GM21529 (cell line): ENCODE measurements around the gene EEF1AKMT2.
A peak's percentile ranks its signal among the peaks of the same experiment; 100 is the strongest.

Source experiments
- ATAC-seq: cut with Tn5 transposase; IDR thresholded peaks from one replicate; pipeline ENCODE4 v1.9.1; 2021; ENCODE audit not compliant: unreplicated experiment

EEF1AKMT2 gene

DNA sequence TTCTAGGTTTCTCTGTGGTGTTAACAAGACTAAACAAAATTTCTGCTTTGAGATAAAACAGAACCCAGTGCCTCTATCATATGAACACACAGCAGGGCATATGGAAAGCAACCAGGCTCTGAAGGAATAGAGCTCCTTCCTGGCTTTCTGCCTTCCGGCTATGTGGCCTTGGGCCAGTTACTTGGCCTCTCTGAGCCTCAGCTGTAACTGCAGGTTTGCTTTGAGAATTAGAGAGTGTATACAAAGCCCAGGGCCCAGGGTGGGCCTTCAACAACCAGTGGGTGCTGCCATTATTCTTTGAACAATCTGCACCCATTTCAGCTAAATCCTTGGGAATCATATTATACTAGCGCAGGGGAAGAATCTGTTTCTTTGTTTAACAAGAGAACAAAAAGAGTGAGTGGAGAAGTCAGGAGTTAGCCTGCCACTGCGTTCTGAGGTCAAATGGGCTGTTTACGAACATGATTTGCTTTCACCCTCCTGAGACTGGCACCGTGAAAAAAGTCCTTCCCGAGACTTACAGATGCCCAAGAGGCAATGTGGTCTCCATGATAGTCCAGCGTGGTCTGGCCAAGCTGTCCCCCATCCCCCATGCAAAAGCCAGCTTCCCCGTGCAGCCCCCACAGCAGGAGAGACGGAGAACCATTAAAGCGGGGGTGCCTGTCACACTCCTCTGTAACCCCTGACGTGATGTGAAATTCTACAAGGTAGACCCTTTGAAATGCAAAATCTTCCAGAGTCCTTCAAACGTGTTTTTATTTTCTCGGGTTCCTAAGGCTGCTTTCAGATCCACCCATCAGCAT is 52.4 kb downstream of the EEF1AKMT2 start:
- ATAC-seq, result no peak

- ATAC-seq, result no peak
Observed at GRCh38 chr10:124738441-124738840, 53.2 kb downstream of the EEF1AKMT2 start.

GRCh38 chr10:124737708-124738107 is 54.0 kb downstream of the EEF1AKMT2 start:
- no peak for ATAC-seq

DNA sequence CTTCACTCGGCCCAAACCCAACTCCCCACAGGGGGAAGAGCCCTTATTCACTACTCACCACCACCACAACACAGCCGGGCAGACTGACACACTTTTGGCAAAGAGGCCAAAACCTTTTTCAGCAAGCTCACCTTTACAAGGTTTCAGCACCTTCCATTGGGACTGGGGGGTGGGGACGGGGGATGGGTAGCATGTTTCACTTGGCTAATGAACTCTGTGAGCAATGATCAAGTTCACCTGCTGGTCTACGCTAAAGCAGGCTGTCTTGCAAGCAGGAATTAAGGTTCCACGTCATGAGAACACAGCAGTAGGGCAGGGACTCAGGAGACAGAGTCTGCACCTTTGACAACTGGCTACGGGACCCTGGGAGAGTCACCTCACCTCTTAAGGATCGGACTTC is 54.5 kb downstream of the EEF1AKMT2 start:
- ATAC-seq, result no peak

- no peak for ATAC-seq
Observed at GRCh38 chr10:124736491-124737136, 55.1 kb downstream of the EEF1AKMT2 start.

- no peak for ATAC-seq
Observed at GRCh38 chr10:124735491-124736286, 56.0 kb downstream of the EEF1AKMT2 start.

DNA sequence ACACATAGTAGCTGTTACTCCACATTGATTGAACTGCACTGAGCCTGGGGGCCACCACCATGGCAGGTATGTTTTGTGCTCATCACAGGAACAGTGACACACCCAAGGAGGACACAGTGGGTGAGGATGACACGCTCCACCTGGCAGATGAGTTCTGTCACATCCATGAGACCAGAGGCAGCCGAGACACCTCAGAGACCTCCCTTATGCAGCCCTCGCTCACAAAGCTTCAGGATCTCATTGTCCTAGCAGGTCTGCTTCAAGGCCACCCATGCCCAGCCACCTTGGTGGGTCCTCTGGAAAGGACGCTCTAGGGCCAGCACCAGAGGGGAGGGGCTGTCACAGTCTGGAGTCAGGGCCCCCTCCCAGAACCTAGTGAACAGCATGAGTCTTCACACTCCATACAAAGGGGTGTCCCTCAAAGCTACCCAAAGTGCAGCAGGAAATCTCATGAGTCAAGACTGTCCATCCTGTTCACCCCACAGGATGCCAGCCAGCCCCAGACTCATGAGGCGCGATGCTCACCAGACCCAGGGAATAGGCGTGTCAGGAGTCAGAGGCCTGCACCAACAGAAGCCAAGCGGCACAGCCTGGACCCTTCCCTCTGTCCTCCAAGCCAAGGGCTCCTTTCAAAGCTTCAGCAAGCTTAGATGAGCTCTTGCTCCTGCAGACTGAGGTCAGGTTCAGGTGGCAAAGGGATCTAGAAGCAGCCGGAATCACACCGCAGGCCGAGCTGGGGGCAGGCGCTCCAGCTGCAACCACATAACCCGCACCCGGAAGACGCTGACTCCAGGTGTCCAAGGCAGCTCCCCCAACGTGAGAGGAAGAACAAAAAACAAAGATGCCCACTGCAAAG is 57.1 kb downstream of the EEF1AKMT2 start:
- ATAC-seq, result no peak

DNA sequence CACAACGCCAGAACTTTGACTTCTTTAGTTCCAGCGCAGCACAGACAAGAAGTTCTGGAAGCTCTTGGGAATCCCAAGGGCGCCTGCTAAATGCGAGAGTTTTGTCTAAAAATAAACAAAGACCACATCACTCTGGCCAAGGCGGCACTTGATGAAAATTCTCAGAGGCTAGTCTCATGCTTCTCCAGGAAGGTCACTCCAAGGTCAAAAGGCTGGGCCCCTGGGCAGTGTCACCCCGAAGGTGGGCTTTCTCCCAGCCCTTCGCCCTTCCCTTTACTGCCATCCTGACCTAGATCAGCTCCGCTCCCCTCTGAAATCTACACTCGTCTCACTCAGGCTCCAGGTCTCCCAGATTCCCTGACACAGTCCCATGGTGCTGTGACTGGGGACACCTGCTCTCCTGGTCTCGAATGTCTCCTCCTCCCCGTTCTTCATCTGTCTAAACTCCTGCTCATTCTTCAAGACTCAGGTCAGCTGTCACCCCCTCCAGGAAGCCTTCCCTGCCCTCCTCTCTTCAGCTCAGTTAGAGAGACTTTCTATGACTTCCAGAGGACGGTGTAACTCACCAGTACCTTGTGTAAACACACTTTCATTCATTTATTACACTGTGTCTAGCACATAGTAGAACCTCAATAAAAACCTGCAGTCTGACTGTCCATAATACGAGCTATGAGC is 58.0 kb downstream of the EEF1AKMT2 start:
- no peak for ATAC-seq

DNA sequence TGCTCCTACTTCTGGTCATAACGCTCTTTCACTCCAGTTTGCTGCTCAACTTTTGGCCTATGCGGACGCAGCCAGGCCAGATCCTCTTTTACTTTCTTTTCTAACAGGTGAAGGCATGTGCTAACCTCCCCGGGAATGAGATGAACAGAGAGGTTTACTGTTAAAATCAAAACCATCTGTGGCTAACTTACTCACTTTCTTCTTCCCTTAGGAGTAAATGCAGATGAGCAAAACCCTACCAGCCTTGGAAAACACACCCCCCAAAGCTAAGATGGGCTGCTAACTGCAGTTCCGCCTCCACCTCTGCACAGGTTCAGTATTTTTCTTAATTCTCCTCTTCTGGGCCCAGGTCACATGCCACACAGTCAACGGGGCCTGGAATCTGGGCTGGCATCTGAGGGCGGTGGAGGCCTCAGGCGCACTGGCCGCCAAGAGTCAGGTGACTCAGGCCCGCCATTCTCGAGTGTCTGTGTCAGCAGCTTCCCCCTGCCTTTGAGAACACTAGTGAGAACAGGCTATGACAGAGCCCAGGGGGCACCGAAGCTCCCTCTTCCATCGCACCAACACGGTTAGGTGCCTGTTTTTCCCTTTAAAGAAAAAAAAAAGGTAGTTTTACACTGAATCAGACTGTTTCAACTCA is 58.6 kb downstream of the EEF1AKMT2 start:
- ATAC-seq, result peak; percentile 67

DNA sequence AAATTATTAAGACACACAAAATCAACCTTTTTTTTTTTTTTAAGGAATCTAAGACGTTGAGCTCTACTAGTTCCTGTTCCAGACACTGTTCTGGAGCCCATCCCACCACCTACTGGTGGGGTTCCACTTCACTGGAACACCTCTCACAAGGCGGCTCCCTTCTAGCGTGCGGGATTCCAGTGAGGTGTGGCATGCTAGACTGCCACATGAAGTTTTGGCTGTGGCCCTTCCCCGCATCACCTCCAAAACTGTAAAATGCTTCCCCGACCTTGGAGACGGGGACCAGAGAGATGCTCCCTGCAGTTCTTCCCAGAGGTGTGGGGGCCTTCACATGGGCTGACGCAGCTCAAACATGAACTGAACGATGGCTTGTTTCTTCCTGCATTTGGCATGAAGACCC is 60.1 kb downstream of the EEF1AKMT2 start:
- ATAC-seq, result no peak

- no peak for ATAC-seq
Observed at GRCh38 chr10:124730790-124731189, 60.9 kb downstream of the EEF1AKMT2 start.

- no peak for ATAC-seq
Observed at GRCh38 chr10:124728830-124729661, 62.6 kb downstream of the EEF1AKMT2 start.

DNA sequence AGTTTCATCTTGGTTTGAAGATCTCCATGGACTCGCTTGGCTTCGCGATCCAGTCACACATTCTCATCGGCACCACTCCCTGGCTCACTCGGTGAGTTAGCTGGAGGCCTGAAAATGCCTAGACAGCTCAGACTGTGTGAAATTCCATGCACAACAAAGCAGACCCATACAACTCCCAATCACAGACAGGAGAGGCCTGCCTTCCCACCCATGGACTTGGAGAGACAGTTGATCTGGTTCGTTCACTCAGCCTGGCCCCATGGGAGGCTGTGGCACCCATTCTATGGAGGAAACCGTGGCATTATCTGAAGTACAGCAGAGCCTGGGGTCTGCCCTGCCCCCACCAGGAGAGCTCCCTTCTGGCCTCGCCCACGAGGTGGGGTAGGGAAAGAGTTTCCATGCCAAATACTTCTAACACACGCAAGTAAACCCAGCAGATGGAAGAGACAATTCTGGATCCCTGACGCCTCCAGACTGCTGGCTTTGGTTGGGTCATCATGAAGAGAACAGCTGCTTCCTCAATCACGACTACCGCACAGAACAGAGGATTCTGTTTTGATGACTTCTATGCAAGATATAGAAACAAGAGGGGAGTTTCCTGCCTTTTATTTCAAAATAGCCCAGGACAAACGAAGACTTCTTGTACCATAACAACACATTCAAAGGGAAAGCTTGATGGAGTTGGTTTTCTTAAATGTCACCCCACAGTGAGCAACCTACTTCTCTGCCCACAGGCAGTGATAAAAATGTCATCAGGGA is 63.4 kb downstream of the EEF1AKMT2 start:
- ATAC-seq, result no peak

DNA sequence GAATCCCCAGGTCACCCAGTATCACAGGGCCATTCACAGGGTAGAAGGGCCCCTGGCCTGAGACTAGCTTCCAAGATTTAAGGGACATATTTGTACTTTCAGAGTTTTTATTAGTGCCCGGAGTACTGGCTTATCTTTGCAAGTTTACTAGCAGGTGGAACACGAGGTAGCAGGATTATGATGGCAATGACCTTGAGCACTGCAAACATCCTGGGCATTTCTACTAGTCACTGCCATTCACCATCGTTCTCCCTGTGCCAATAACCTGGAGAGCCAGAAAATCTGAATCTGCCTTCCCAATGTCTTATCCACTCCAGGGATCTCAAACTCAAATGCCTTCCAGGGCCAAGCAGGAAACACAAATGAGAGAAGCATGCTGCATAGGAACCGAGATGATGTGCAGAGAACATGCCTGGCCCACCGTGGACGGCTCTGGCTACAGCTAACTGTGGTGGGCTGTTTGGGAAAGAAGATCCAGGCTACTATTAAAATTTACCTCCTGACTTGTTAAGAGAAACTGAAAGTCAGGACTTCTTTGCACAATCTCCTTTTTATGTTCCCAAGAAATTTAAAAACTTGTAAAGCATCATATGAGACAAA is 64.2 kb downstream of the EEF1AKMT2 start:
- ATAC-seq, result no peak

DNA sequence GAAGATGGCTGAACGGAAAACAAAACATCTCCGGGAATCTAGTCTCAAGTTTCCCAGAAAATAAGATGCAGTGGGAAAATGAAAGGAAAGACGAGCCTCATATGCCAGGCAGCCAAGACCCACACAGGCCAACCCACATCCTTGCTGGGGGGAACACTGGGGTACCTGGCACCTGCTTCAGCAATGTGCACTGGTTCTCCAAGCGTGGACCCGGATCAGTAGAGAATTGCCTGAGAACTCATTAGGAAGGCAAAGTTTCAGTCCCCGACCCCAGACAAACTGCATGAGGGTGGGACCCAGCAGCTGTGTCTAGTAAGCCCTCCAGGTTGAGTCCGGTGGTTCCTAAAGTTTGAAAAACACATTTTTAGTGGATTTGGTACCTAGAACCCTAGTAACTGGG is 65.9 kb downstream of the EEF1AKMT2 start:
- ATAC-seq, result no peak

DNA sequence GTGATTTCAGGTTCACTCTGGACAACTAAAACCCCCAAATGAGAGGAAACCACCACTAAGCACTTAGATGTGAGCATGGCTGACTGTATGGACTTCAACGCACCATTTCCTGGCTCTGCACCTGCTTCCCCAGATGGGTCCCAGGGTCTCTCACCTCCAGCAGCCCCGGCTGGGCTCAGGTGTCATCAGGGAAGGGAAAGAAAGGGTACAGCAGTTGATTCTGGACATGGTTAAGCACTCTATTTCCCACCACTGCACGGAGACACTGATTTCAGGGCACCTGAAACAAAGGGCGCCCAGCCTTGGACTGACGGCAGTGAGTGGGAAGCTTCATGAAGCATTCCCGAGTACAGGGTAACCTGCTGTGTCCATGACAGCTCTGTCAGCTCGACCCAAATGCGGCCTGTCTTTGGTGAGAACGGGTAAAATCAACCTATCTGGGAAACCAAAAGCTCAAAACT is 66.5 kb downstream of the EEF1AKMT2 start:
- ATAC-seq, result no peak

- no peak for ATAC-seq
Observed at GRCh38 chr10:124724279-124725027, 67.2 kb downstream of the EEF1AKMT2 start.
